Ovary (tissue), 3 donors: ENCODE results near the gene ISCU.

ENCODE experiments used
- CTCF ChIP-seq, 3 donors: fragments of 450-650 bp in 2 of 3; fragments of 200-600 bp in 1 of 3; IDR thresholded peaks; one replicate each; pipeline versions ENCODE4 v1.5.1 to v1.8.0; 2016 to 2022; ENCODE audit warnings: antibody characterized with exemption in 3 of 3, mild to moderate bottlenecking in 1 of 3
- EP300 ChIP-seq: sonication (generic); formaldehyde crosslinking; IDR thresholded peaks from one replicate; pipeline ENCODE4 v1.6.1; 2017; ENCODE audit warnings: antibody characterized with exemption
- POLR2A ChIP-seq: fragments of 450-650 bp; IDR thresholded peaks from one replicate; pipeline ENCODE4 v1.6.1; 2017; ENCODE audit warnings: antibody characterized with exemption, mild to moderate bottlenecking, moderate library complexity
- donor health status: DM: no; HTN: no; CAD: no.

- no peak for TF ChIP-seq CTCF (IDR thresholded peaks at IDR 0.05)
- TF ChIP-seq POLR2A, result no peak
- TF ChIP-seq EP300, result no peak
These were observed 2.6 kb upstream of the ISCU start for GRCh38 chr12:108559748-108560147.
